Measurements from ENCODE around the gene CTDNEP1.

DNA sequence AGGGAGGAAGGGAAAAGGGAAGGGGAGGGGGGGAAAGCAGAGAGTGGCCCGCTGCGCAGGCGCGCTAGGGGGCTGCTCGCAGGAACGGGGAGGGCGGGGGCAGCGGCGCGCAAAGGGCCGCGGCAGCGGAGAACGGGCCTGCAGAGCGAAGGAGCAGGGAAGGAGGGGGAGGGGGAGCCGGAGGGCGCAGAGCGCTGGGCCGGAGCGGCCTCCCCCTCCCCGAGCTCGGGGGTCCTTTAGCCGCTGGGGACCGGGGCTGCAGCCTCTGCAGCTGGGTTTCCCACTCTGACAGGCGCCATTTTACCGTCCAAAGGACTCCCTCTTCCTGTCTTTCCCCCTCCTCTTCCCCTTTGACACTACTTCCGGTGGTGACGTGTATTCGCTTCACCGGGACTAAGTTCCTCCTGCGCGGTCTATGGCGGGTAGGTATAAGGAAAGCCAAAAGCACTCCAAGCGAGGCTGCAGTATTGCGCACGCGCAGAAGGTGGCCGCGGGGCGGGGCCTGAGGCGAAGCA is at the start of gene CTDNEP1:
- TF ChIP-seq, protein P1, sequence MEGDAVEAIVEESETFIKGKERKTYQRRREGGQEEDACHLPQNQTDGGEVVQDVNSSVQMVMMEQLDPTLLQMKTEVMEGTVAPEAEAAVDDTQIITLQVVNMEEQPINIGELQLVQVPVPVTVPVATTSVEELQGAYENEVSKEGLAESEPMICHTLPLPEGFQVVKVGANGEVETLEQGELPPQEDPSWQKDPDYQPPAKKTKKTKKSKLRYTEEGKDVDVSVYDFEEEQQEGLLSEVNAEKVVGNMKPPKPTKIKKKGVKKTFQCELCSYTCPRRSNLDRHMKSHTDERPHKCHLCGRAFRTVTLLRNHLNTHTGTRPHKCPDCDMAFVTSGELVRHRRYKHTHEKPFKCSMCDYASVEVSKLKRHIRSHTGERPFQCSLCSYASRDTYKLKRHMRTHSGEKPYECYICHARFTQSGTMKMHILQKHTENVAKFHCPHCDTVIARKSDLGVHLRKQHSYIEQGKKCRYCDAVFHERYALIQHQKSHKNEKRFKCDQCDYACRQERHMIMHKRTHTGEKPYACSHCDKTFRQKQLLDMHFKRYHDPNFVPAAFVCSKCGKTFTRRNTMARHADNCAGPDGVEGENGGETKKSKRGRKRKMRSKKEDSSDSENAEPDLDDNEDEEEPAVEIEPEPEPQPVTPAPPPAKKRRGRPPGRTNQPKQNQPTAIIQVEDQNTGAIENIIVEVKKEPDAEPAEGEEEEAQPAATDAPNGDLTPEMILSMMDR (conservative IDR thresholded peaks at IDR 0.05; ENCODE audit: low read length): no peak
- no peak for TF ChIP-seq EZH2phosphoT487 (IDR thresholded peaks at IDR 0.05; ENCODE audit: borderline replicate concordance)

Measured in Loucy (cell line).